Prostate gland (tissue), 2 donors: Measurements from ENCODE around the gene AADACL4.

ENCODE experiments used
- POLR2A ChIP-seq: fragments of 450-650 bp; IDR thresholded peaks from one replicate; pipeline ENCODE4 v1.6.1; 2016; ENCODE audit warnings: antibody characterized with exemption, mild to moderate bottlenecking
- TF ChIP-seq, protein P1 (sequence below), 4 experiments: fragments of 200-600 bp in 2 of 4; fragments of 450-650 bp in 2 of 4; sonication (generic) in 2 of 4; IDR thresholded peaks; 1 replicate in 3 of 4; 2 replicates in 1 of 4; pipeline ENCODE4 v1.5.1; 2016 to 2019; ENCODE audit warnings: antibody characterized with exemption in 4 of 4, mild to moderate bottlenecking in 2 of 4, moderate library complexity in 2 of 4

DNA sequence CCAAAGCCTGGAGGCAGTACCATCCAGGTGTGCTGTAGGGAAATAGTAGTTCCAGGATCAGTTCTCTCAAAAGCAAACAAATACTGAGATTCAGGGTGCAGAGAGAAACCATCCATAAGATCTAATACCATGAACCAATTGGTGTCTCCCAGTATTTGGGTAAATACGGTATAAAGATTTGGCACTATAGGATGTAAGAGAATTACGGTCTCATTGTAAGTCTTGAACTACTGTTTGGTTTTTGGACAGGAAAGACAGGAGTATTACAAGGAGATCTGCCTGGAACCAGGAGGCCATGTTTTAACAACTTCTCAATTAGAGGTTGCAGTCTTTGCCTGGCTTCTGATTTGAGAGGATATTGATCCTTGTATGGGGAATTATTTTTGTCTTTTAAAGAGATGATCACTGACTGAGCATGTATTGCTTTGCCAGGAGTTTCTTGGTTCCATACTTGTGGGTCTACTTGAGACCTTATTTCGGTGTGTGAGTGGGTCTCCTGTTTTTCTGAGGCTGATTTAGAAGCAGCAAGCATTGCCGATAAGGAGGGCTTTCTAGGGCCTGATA is 10.2 kb downstream of the AADACL4 start:
- TF ChIP-seq, protein P1, sequence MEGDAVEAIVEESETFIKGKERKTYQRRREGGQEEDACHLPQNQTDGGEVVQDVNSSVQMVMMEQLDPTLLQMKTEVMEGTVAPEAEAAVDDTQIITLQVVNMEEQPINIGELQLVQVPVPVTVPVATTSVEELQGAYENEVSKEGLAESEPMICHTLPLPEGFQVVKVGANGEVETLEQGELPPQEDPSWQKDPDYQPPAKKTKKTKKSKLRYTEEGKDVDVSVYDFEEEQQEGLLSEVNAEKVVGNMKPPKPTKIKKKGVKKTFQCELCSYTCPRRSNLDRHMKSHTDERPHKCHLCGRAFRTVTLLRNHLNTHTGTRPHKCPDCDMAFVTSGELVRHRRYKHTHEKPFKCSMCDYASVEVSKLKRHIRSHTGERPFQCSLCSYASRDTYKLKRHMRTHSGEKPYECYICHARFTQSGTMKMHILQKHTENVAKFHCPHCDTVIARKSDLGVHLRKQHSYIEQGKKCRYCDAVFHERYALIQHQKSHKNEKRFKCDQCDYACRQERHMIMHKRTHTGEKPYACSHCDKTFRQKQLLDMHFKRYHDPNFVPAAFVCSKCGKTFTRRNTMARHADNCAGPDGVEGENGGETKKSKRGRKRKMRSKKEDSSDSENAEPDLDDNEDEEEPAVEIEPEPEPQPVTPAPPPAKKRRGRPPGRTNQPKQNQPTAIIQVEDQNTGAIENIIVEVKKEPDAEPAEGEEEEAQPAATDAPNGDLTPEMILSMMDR (IDR thresholded peaks at IDR 0.05), result no peak
- TF ChIP-seq POLR2A, result no peak
